GM03348 (cell line): Measurements from ENCODE around the gene RIPOR3.
"Not testable (repeated sequence)": the region's sequence is repeated elsewhere in the genome, so short reads cannot be mapped to it uniquely, and the experiment has no call there.

Experiments
- DNase-seq: peaks from one replicate; pipeline ENCODE4 v3.0.0; 2012; ENCODE audit warnings: low spot score

The RIPOR3 gene

DNA sequence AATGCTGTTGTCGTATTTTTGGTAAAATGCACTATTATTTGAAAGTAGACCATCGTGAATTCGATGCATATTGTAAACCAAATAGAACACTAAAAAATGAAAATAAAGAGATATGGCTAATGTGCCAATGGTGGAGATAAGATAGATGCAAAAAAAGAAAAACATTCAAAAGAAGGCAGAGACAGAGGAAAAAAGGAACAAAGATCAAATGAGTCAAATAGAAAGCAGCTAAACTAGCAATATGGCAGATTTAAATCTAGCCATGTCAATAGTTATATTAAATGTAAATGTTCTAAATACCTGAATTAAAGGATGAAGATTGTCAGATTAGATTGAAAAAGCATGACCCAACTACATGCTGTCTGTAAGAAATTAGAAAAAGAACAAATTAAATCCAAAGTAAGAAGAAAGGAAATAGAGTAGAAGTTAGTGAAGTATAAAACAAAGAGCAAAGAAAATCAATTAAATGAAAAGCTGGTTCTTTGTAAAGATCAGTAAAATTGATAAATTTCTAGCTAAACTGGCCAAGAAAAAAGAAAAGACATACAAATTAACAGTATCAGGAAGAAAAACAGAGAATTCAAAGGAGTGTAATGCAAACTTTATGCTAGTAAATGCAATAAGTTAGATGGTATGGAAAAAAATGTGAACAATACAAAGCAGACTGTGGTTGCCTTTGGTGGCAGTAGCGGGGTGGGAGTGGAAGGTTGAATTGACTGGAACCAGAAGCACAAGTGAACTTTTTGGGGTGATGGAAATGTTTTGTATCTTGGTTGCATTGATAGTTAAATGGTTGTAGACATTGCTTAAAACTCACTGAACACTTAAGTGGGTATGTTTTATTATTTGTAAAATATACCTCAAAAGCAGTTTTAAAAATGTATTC is 136.4 kb downstream of the RIPOR3 start:
- DNase-seq, result no peak

DNA sequence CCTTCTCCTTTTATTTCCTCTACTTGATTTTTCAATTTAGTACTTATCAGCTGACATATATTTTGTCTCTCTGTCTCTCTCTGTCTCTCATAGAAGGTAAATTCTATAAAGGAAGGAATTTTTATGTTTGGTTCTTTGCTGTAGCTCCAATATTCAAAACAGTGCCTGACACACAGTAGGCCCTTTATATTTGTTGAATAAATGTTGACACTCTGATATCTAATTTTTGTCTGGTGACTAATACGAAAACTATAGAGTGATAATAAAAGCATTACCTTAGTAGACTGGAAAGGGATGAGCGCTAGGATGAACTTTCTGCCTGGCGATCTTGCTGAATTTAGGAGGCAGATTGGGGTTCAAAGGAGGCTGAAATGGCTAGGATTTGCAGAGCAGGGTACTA is 138.4 kb downstream of the RIPOR3 start:
- DNase-seq, result no peak

DNA sequence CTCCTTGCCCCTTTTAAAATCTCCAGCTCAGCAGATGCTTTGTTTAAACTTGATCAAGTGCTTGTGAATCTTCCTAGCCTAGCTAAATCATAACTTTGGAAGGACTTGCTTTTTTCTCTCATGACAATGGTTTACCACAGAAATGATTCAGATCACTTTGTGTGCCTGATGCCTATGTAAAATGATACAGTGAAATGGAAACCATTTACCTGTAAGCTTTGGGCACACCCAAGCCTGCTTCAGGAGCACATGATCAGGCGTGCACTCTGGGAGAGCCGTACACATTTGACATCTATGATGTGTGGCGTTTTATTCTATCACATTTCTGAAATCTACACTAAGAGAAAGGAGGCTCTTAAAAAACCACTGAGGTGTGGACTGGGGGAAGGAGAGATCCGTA is 140.1 kb downstream of the RIPOR3 start:
- no peak for DNase-seq

DNA sequence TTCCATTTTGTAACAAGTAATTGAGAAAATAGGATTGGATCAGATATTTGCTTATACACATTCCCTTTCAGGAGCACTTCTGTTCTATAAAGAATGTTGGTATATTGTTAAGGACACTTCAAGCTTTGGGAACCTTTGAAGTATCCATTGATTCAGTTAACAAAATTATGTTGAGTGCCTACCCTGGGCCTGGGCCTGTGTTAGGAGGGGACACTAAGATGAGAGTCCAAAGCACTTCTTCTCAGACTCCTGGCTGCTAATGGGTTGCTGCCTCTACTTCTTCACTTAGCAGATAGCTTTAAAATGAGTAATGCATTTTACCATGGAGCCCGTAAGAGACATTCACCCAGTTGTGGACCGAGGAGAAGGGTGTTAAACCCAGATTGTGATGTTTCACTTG is 140.8 kb downstream of the RIPOR3 start:
- DNase-seq, result no peak

DNA sequence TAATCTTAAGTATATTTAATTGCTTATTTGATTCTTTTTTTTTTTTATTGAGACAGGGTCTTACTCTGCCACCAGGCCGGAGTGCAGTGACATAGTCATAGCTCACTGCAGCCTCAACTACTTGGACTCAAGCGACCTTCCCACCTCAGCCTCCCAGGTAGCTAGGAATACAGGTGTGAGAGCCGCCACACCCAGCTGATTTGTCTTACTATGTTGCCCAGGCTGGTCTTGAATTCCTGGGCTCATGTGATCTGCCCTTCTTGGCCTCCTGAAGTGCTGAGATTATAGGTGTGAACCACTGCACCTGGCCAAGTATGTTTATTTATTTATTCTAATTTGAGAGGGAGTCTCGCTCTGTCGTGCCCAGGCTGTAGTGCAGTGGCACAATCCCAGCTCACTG is 142.9 kb downstream of the RIPOR3 start:
- DNase-seq, result no peak

DNA sequence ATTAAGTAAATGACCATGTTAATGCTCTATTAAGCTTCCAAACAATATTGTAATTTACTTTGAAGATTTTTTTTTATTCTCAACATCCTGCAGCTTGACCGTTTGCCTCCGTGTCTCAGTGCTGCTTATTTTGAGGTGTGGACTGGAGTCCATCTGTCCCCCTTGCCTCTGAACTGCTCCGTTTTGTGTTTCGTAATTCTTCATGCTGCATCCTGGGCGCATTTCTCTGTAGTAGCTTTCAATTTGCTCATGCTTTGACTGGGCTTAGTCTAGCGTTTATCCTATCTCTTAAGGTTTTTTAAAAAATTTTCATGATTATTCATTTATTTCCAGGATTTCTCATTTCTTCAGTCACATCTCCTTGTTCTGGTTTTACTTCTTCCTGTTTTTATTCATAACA is 143.4 kb downstream of the RIPOR3 start:
- DNase-seq, result no peak

DNA sequence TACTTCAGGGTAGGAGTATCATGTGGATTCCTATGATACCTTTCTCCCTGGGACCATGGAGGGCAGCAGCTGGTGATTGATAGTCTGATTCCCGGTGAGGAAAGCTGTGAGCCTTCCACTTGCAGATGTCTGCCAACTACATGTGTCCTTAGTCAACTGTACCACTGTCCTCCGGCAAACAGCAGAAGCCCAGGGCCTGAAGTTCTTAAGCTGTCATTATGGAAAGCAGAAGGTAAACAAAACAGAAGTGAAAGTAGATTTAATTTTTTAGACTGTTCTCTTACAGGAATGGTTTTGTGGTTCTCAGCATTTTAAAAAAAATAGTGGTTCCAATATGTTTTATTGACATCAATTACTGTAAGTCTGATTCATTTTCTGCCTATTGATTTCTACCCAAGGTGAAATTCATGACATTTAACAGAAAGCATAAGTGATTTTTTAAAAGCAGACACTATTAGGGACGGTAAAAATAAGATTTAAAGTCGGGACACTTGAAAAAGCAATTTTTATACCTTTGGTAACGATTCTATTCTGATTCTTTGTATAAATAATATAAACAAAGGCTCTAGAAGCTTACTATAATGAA is 144.5 kb downstream of the RIPOR3 start:
- peak; percentile 20 for DNase-seq

DNA sequence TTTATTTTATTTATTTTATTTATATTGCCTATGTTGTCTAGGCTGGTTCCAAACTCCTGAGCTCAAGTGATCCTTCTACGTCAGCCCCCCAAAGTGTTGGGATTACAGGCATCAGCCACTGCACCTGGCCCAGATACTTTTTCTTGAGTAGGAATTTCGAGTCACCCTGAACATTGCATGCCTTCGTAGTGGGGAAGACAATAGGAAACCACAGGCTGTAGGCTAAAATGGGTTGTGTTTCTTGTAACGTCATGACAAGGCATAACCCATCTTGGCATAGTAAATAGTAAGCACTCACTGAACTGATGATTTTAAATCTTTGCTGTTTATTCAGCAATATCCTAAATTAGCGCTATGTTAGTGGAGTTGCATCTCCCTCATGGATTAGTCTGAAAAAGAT is 146.2 kb downstream of the RIPOR3 start:
- no peak for DNase-seq

DNA sequence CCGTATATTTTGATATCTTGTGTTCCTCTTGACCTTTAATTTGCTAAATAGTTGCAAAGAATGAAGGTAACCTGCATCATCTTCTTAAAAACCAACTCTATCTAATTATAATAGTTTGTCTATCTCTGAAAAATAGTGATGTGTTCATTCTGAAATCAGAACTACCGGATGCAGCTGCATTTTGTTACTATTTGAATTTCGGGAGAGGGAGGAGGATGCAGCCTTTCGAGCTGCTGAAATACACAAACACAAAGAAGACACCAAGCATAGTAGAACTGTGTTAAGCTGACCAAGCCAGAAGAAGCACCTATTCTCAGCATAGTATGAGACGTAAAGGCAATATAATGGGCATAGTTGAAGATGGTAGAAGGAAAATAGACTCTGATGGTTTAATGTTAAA is 148.0 kb downstream of the RIPOR3 start:
- no peak for DNase-seq

DNA sequence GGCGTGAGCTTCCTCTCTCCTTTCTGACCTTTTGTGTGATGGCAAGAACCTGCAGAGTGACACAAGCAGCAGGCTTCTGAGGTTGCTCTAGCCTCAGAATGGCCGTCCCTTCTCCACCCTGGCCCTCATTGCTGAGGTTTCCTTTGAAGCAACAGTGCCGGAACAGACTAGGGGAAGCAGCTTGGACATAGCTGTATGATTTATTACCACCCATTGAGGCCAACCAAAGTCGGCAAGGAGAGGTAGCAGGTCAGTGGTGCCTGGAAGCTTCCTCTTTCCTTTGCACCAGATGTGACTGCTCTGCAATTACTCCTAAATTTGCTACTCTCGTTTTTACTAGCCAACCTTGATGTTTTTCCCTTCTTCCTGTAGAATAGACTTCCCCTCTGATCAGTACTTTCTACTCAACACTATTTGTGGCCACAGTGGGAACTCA is 149.7 kb downstream of the RIPOR3 start:
- no peak for DNase-seq

DNA sequence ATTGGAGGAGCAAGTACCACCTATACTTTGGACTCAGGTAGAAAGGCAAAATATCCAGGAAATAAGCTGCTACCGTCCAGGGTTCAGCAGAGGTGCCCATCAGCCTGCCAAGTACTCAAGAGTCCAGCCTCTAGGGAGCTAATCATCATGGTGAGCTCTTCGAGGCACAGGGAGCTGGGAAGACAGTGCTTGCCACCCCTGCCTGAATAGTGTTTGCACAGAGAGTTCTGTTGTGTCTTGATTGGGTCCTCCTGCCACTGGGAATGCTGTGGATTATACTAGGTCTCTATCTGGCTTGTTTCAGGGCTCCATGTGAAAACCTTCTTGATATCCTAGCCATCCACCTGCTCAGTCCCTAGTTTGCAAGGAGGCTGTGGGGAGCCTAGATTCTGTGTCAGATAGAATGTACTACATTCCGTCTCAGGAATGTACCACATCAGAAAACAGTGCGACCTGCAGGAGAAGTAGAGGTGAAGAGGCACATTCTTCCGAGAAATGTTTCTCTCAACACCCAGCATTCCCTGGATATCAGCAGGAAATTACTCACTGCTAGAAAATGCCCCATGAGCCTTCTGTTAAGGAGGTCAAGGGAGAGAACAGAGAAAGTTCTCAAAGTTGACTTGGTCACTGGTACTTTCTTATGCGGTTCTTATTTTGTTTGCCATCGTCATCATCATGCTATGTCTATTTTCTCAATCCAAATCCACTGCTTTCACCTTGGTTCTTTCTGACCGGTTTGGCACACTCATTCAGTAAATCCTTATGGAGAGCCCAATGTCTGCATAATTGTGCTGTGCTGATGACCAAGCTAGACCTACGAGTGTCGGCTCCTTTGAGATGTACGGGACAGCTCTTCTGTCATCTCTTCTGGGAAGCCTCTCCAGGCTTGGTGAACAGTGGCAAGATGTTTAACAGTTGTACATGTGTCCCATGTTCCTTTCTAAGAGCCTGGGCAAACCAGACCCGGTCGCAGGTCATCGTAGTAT is 150.4 kb downstream of the RIPOR3 start:
- peak; percentile 72 for DNase-seq

DNA sequence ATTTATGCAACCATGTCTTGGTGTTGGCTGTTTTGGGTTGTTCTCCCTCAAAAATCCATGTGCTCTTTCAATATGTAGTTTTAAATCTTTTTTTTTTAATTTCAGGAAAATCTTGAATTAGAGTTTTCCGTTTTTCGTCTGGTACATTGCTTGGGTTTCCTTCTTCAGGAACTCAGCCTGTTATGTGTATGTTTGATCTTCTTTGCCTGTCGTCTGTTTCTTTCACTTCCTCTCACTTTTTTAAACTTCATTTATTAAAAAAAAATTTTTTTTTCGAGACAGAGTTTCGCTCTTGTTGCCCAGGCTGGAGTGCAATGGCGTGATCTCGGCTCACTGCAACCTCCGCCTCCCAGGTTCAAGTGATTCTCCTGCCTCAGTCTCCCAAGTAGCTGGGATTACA is 151.5 kb downstream of the RIPOR3 start:
- DNase-seq, result not testable (repeated sequence)

DNA sequence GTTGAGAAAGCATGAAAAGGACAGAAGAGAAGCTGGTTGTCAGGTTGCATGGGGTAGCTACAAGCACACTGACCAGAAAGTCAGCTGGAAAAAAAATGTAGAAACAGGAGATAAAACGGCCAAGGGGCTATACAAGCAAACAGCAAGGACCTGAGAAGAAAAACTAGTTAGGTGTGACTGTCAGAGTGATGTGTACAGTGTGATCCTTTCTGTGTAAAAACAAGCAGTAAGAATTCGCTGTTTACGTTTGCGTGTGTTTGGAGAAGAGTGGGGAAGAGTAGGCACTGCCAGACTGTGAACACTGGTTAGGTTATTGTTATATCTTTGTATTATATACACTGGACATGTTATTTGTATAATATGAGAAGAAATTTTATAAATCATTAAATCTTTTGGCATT is 153.1 kb downstream of the RIPOR3 start:
- DNase-seq, result no peak

DNA sequence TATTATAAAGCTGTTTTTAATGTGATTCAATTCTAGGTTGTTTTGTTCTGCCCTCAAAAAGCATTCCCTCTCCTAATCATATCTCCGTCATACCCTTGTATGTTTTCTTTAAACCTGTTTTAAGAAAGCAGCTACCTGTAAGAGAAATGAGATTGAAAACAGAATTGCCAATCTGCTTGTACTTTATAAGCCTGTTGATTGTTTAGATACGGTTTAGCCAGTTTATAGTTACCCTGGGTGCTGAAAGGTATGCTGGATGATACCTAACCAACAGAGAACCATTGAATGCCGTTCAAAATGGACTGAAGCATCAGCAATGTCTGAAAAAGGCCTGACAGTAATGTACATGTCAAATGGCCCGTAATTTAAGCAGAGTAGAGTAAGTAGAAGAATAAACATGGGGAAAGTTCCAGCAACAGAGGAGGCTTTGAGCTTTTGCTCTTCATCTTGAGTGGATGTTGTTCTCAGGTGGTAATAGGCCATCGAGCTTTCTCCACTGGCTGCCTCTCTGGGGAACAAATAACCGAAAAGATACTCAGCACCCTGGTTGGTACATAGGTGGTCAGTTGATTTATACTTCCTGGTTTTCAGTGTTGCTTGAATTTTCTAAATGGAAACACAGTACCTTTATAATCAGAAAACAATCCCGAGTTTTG is 153.7 kb downstream of the RIPOR3 start:
- no peak for DNase-seq

DNA sequence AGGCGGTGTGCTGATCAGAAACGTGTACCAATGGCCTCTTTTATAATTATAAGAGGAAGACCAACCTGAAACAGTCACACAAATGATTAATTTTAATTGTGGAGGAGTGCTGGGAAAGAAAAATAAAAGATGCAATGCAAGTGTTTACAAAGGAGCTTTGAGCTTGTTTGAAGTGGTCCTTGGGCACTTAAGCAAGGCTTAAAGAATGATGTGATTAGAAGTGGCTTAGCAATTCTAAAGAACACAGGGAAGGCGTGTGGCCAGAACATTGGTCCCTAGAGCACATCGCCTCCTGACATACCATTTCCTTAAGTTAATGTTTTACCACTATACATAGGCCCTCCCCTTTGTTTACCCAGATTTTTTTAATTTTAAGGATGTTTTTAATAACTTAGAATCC is 155.0 kb downstream of the RIPOR3 start:
- DNase-seq, result no peak
